HG03558 (cell line): ENCODE measurements around the gene NEK2.
"Not testable (repeated sequence)": the region's sequence is repeated elsewhere in the genome, so short reads cannot be mapped to it uniquely, and the experiment has no call there.

Experiments
- ATAC-seq: cut with Tn5 transposase; IDR thresholded peaks from one replicate; pipeline ENCODE4 v1.9.1; 2021; ENCODE audit warnings: moderate number of reproducible peaks; ENCODE audit not compliant: unreplicated experiment; ENCODE audit errors: extremely low read depth

NEK2 gene

GRCh38 chr1:211635597-211636205 is 39.7 kb downstream of the NEK2 start:
- no peak for ATAC-seq

GRCh38 chr1:211634931-211635330 is 40.5 kb downstream of the NEK2 start:
- no peak for ATAC-seq

GRCh38 chr1:211634461-211634860 is 41.0 kb downstream of the NEK2 start:
- ATAC-seq, result no peak

GRCh38 chr1:211633524-211633846 is 41.9 kb downstream of the NEK2 start:
- no peak for ATAC-seq

GRCh38 chr1:211632808-211633523 is 42.5 kb downstream of the NEK2 start:
- ATAC-seq, result no peak

- ATAC-seq, result no peak
These were observed 43.2 kb downstream of the NEK2 start for GRCh38 chr1:211632117-211632807.

GRCh38 chr1:211631168-211631567 is 44.3 kb downstream of the NEK2 start:
- ATAC-seq, result no peak

GRCh38 chr1:211630236-211631081 is 45.0 kb downstream of the NEK2 start:
- no peak for ATAC-seq

GRCh38 chr1:211628417-211628816 is 47.0 kb downstream of the NEK2 start:
- ATAC-seq, result no peak

GRCh38 chr1:211627259-211627658 is 48.2 kb downstream of the NEK2 start:
- no peak for ATAC-seq

GRCh38 chr1:211625866-211626265 is 49.6 kb downstream of the NEK2 start:
- not testable (repeated sequence) for ATAC-seq

- no peak for ATAC-seq
These were observed 50.4 kb downstream of the NEK2 start for GRCh38 chr1:211625040-211625439.

- no peak for ATAC-seq
These were observed 51.9 kb downstream of the NEK2 start for GRCh38 chr1:211623515-211623914.

GRCh38 chr1:211621447-211622198 is 53.8 kb downstream of the NEK2 start:
- no peak for ATAC-seq

- ATAC-seq, result no peak
These were observed 55.3 kb downstream of the NEK2 start for GRCh38 chr1:211620097-211620496.

- ATAC-seq, result no peak
These were observed 56.1 kb downstream of the NEK2 start for GRCh38 chr1:211619033-211619996.

- ATAC-seq, result no peak
These were observed 58.5 kb downstream of the NEK2 start for GRCh38 chr1:211616965-211617297.

GRCh38 chr1:211616231-211616964 is 59.0 kb downstream of the NEK2 start:
- no peak for ATAC-seq
